ENCODE results near the gene IQCF6. TPM values are rescaled to one million over a fixed set of nuclear protein-coding genes. Genes with fewer than 3 reads are reported as not detected.
"Not testable (repeated sequence)": the region's sequence is repeated elsewhere in the genome, so short reads cannot be mapped to it uniquely, and the experiment has no call there.

The IQCF6 gene
- total RNA-seq, 3 donors from 2014 or later, result not detected

- no peak for TF ChIP-seq CTCF (IDR thresholded peaks at IDR 0.05)
- intact Hi-C loops (cut with DNase I, micrococcal nuclease), result no loop called here
- no peaks in the 10 kb centered on the region for H3K36me3 ChIP-seq (ENCODE audit: low read depth)
- no peaks in the 10 kb centered on the region for H3K4me1 ChIP-seq (ENCODE audit: low read depth)
- no peak for ATAC-seq
- no peak for DNase-seq
- no peak overlapping the region for H3K4me3 ChIP-seq
- no peaks in the 10 kb centered on the region for H3K9me3 ChIP-seq
Observed at GRCh38 chr3:51748327-51748726, 30.7 kb downstream of the IQCF6 start.

GRCh38 chr3:51747840-51748239 is 31.2 kb downstream of the IQCF6 start:
- intact Hi-C loops (cut with DNase I, micrococcal nuclease), result no loop called here
- H3K4me1 ChIP-seq (ENCODE audit: low read depth), result no peaks in the 10 kb centered on the region
- no peaks in the 10 kb centered on the region for H3K9me3 ChIP-seq
- H3K36me3 ChIP-seq (ENCODE audit: low read depth), result no peaks in the 10 kb centered on the region
- H3K4me3 ChIP-seq, result no peak overlapping the region
- TF ChIP-seq CTCF (IDR thresholded peaks at IDR 0.05), result no peak
- DNase-seq (no peak), ATAC-seq (no peak)

GRCh38 chr3:51742978-51743377 is 36.1 kb downstream of the IQCF6 start:
- intact Hi-C loops (cut with DNase I, micrococcal nuclease); H3K4me1 ChIP-seq (ENCODE audit: low read depth); H3K36me3 ChIP-seq (ENCODE audit: low read depth); ATAC-seq; H3K9me3 ChIP-seq; H3K4me3 ChIP-seq: not testable (repeated sequence)
- DNase-seq, result peak in 1 of 3 donors; percentile 34

GRCh38 chr3:51742320-51742719 is 36.7 kb downstream of the IQCF6 start:
- H3K36me3 ChIP-seq (ENCODE audit: low read depth); intact Hi-C loops (cut with DNase I, micrococcal nuclease); H3K4me3 ChIP-seq; H3K9me3 ChIP-seq; H3K4me1 ChIP-seq (ENCODE audit: low read depth); ATAC-seq; DNase-seq: not testable (repeated sequence)

- intact Hi-C loops (cut with DNase I, micrococcal nuclease), result no loop called here
- TF ChIP-seq CTCF (IDR thresholded peaks at IDR 0.05), result no peak
- H3K9me3 ChIP-seq, result no peaks in the 10 kb centered on the region
- no peaks in the 10 kb centered on the region for H3K36me3 ChIP-seq (ENCODE audit: low read depth)
- DNase-seq (no peak), ATAC-seq (no peak)
- no peaks in the 10 kb centered on the region for H3K4me1 ChIP-seq (ENCODE audit: low read depth)
- no peak overlapping the region for H3K4me3 ChIP-seq
Observed at GRCh38 chr3:51739110-51739509, 39.9 kb downstream of the IQCF6 start.

GRCh38 chr3:51735950-51736349 is 43.1 kb downstream of the IQCF6 start:
- Histone ChIP-seq H3K36me3 (ENCODE audit: low read depth) (no peaks in the 10 kb centered on the region), H3K9me3 (no peaks in the 10 kb centered on the region), H3K4me3 (no peak overlapping the region), H3K4me1 (ENCODE audit: low read depth) (no peaks in the 10 kb centered on the region)
- TF ChIP-seq CTCF (IDR thresholded peaks at IDR 0.05), result no peak
- ATAC-seq (no peak), DNase-seq (no peak)
- intact Hi-C loops (cut with DNase I, micrococcal nuclease), result no loop called here

- ATAC-seq (no peak), DNase-seq (no peak)
- Histone ChIP-seq H3K9me3 (no peaks in the 10 kb centered on the region), H3K4me3 (no peak overlapping the region), H3K4me1 (ENCODE audit: low read depth) (no peaks in the 10 kb centered on the region), H3K36me3 (ENCODE audit: low read depth) (no peaks in the 10 kb centered on the region)
- intact Hi-C loops (cut with DNase I, micrococcal nuclease), result no loop called here
- TF ChIP-seq CTCF (IDR thresholded peaks at IDR 0.05), result no peak
Observed at GRCh38 chr3:51735039-51735438, 44.0 kb downstream of the IQCF6 start.
